ENCODE data around the gene CBARP.

The CBARP gene

GRCh38 chr19:1252821-1253513 is 15.2 kb upstream of the CBARP start (continued):
- TF ChIP-seq ZNF518A (tag by site-specific recombination; conservative IDR thresholded peaks at IDR 0.05; ENCODE audit: low read depth) (no peak), ZNF26 (tag by site-specific recombination; IDR thresholded peaks at IDR 0.05) (no peak), ZNF785 (tag by site-specific recombination; IDR thresholded peaks at IDR 0.05) (no peak), ZNF133 (tag by site-specific recombination; IDR thresholded peaks at IDR 0.05) (no peak), ZNF155 (tag by site-specific recombination; IDR thresholded peaks at IDR 0.05) (no peak), ZSCAN23 (tag by site-specific recombination; IDR thresholded peaks at IDR 0.05) (no peak; the same call in 1 of the 2 replicates), ZNF266 (tag by site-specific recombination; IDR thresholded peaks at IDR 0.05; ENCODE audit: low read depth) (no peak), ZIC2 (tag by site-specific recombination; IDR thresholded peaks at IDR 0.05) (peak; percentile 94), SCRT2 (tag by site-specific recombination; IDR thresholded peaks at IDR 0.05) (no peak)
- TF ChIP-seq, protein P1, sequence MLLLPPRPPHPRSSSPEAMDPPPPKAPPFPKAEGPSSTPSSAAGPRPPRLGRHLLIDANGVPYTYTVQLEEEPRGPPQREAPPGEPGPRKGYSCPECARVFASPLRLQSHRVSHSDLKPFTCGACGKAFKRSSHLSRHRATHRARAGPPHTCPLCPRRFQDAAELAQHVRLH (tag by site-specific recombination; IDR thresholded peaks at IDR 0.05): no peak

GRCh38 chr19:1252221-1252820 is 14.5 kb upstream of the CBARP start:
- CTCF ChIA-PET: interaction anchor here (0.6 to 2.7 kb wide), 4 partner anchors 8 to 16 kb away, joined by 3 to 13 read pairs (median 12); partner anchors contain the start of gene CIRBP
- TF ChIP-seq ZNF341 (tag by site-specific recombination; IDR thresholded peaks at IDR 0.05; ENCODE audit: low read depth) (no peak), ZNF398 (tag by site-specific recombination; IDR thresholded peaks at IDR 0.05) (no peak), ZNF510 (tag by site-specific recombination; IDR thresholded peaks at IDR 0.05; ENCODE audit: insufficient replicate concordance) (no peak), GLI2 (tag by site-specific recombination; IDR thresholded peaks at IDR 0.05; ENCODE audit: borderline replicate concordance, low read depth) (no peak), MEIS1 (CRISPR knock-in tag; IDR thresholded peaks at IDR 0.05; ENCODE audit: borderline replicate concordance) (no peak), ZNF146 (tag by site-specific recombination; IDR thresholded peaks at IDR 0.05) (no peak), ZNF677 (tag by site-specific recombination; IDR thresholded peaks at IDR 0.05) (no peak), BCL11B (tag by site-specific recombination; IDR thresholded peaks at IDR 0.05; ENCODE audit: low read depth) (no peak)
- TF ChIP-seq, protein P2, sequence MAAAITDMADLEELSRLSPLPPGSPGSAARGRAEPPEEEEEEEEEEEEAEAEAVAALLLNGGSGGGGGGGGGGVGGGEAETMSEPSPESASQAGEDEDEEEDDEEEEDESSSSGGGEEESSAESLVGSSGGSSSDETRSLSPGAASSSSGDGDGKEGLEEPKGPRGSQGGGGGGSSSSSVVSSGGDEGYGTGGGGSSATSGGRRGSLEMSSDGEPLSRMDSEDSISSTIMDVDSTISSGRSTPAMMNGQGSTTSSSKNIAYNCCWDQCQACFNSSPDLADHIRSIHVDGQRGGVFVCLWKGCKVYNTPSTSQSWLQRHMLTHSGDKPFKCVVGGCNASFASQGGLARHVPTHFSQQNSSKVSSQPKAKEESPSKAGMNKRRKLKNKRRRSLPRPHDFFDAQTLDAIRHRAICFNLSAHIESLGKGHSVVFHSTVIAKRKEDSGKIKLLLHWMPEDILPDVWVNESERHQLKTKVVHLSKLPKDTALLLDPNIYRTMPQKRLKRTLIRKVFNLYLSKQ (tag by site-specific recombination; IDR thresholded peaks at IDR 0.05; ENCODE audit: borderline replicate concordance): no peak
- TF ChIP-seq, protein P3, sequence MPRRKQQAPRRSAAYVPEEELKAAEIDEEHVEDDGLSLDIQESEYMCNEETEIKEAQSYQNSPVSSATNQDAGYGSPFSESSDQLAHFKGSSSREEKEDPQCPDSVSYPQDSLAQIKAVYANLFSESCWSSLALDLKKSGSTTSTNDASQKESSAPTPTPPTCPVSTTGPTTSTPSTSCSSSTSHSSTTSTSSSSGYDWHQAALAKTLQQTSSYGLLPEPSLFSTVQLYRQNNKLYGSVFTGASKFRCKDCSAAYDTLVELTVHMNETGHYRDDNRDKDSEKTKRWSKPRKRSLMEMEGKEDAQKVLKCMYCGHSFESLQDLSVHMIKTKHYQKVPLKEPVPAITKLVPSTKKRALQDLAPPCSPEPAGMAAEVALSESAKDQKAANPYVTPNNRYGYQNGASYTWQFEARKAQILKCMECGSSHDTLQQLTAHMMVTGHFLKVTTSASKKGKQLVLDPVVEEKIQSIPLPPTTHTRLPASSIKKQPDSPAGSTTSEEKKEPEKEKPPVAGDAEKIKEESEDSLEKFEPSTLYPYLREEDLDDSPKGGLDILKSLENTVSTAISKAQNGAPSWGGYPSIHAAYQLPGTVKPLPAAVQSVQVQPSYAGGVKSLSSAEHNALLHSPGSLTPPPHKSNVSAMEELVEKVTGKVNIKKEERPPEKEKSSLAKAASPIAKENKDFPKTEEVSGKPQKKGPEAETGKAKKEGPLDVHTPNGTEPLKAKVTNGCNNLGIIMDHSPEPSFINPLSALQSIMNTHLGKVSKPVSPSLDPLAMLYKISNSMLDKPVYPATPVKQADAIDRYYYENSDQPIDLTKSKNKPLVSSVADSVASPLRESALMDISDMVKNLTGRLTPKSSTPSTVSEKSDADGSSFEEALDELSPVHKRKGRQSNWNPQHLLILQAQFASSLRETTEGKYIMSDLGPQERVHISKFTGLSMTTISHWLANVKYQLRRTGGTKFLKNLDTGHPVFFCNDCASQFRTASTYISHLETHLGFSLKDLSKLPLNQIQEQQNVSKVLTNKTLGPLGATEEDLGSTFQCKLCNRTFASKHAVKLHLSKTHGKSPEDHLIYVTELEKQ (tag by site-specific recombination; IDR thresholded peaks at IDR 0.05; ENCODE audit: borderline replicate concordance): no peak

More at GRCh38 chr19:1252221-1252820, 14.5 kb upstream of the CBARP start:
- peaks cover 16 to 50% of the 10 kb centered on the region in 2 experiments; a peak in 2 of 3 replicates for H3K36me3 ChIP-seq (ENCODE audit: control insufficient read depth in 2 of 2, insufficient read depth in 1 of 2, low read length in 2 of 2)
- POLR2A ChIA-PET: interaction anchor here (0.5 to 10.8 kb wide), 16 partner anchors 8 to 572 kb away, joined by 3 to 407 read pairs (median 4); partner anchors contain the start of genes ATP5F1D, CIRBP, FAM174C and GPX4
- H3K4me3 ChIP-seq (ENCODE audit: low read depth, low read length): peak overlapping the region; percentile 92
- peaks cover 9% of the 10 kb centered on the region for H3K4me1 ChIP-seq (ENCODE audit: control insufficient read depth, insufficient read depth, low read length)
- no peaks in the 10 kb centered on the region for H3K9me3 ChIP-seq (ENCODE audit: control insufficient read depth, insufficient read depth, low read depth, low read length)
- peak overlapping the region; percentile 100 for H3K27ac ChIP-seq (ENCODE audit: extremely low read depth, low read depth, low read length)

Measured in HEK293 (cell line).